GM12801 (cell line): ENCODE results near the gene ZNF619.

Experiments used
- TF ChIP-seq, protein P1 (sequence below): IDR thresholded peaks from one replicate; pipeline ENCODE4 v1.5.1; 2011; ENCODE audit warnings: control low read depth; ENCODE audit not compliant: insufficient read length; ENCODE audit errors: extremely low read depth

The ZNF619 gene

GRCh38 chr3:40504636-40505430 lies 27.9 kb downstream of the ZNF619 start:
- TF ChIP-seq, protein P1, sequence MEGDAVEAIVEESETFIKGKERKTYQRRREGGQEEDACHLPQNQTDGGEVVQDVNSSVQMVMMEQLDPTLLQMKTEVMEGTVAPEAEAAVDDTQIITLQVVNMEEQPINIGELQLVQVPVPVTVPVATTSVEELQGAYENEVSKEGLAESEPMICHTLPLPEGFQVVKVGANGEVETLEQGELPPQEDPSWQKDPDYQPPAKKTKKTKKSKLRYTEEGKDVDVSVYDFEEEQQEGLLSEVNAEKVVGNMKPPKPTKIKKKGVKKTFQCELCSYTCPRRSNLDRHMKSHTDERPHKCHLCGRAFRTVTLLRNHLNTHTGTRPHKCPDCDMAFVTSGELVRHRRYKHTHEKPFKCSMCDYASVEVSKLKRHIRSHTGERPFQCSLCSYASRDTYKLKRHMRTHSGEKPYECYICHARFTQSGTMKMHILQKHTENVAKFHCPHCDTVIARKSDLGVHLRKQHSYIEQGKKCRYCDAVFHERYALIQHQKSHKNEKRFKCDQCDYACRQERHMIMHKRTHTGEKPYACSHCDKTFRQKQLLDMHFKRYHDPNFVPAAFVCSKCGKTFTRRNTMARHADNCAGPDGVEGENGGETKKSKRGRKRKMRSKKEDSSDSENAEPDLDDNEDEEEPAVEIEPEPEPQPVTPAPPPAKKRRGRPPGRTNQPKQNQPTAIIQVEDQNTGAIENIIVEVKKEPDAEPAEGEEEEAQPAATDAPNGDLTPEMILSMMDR: no peak

DNA sequence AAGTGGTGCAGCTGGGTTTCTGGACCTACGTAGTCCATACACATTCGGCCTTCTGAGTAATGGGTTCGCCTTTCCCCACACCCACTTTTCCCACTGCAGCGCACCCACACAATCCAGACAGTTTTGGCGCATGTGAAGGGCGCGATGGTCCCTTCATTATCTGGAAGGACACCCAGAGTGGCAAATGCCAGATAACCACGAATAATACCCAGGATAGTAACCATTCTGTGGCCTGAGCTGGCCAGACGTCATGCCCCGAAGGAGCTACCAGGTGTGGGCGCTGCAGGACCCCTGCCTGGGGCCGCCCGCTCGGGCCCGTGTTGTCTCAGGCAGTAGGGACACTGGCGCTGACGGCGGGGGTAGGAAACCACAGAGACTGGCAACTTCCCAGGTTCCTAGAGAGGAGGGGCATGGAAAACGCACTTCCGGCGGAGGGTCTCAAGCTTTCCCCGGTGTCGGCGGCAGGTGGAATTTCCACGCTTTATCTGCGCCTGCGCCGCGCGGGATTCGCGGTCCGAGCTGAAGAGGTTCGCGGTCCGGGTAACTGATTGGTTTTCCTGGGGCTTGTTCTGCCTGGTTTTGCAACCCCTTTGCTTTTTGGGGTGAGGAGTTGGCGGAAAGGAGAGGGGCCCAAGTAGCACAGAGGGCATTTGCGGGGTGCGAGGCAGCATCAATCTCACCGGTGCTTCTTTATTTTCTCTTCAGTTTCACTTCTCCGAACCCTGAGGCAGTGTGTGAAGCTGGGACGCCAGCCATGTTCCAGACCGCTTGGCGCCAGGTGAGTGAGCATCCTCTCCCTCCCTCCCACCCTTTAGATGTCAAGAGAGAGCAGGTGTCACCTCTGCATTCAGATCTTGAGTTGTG lies 28.9 kb downstream of the ZNF619 start, which contains the start of gene ZNF620:
Gene ZNF620, plus strand, starts transcription at position 441 of the 864 bp plus-strand sequence. Its CDS starts 314 bp downstream, at position 755.
- TF ChIP-seq, protein P1: no peak

DNA sequence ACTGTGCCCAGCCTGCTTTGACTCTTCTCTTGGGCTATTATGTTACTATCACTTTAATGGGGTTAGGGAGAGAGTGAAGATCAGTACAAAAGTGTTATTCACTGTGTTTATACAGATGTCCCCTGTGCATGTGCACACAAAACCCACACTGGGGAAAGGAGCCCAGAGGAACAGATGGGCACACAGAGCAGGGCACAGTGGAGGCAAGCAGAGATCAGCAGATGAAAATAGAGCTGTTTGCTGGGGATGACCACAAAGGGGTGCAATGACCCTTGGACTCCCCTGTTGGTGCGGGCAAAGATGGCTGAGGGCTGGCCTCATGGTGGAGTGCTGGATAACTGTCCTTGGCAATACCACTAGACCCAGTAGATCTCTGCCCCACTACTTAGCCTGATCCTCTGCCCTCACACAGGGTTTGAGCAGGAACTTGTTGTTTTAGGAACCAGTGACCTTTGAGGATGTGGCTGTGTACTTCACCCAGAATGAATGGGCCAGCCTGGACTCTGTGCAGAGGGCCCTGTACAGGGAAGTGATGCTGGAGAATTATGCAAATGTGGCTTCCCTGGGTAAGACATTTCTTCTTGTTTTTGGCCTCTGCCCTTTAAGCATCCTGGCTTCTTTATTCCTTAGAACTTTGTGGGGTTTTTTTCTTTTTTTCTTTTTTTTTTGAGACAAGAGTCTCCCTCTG lies 34.3 kb downstream of the ZNF619 start:
- TF ChIP-seq, protein P1: no peak

DNA sequence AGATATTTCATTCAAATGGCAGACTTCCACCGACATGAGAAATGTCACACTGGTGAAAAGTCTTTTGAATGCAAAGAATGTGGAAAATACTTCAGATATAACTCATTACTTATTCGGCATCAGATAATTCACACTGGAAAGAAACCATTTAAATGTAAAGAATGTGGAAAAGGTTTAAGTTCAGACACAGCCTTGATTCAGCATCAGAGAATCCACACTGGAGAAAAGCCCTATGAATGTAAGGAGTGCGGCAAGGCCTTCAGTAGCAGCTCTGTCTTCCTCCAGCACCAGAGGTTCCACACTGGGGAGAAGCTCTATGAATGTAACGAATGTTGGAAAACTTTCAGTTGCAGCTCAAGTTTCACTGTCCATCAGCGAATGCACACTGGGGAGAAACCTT lies 39.3 kb downstream of the ZNF619 start:
- TF ChIP-seq, protein P1: no peak

DNA sequence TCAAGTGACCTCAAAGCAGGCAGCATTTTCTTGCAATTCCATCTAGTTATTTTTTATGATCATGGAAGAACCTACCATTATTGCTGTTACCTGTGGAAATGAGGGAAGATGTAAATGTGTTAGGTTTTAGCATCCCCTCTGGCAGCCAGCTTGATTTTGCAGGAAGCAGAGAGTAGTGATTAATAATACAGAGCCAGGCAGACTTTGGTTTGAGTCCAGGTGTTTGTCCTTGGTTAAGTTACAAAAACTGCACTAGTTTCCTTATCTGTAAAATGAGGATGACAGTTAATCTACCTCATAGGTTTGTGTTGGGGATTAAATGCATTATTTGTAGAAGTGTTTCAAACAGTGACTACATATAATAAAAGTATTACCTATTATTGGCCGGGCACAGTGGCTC lies 41.1 kb downstream of the ZNF619 start:
- TF ChIP-seq, protein P1: no peak

DNA sequence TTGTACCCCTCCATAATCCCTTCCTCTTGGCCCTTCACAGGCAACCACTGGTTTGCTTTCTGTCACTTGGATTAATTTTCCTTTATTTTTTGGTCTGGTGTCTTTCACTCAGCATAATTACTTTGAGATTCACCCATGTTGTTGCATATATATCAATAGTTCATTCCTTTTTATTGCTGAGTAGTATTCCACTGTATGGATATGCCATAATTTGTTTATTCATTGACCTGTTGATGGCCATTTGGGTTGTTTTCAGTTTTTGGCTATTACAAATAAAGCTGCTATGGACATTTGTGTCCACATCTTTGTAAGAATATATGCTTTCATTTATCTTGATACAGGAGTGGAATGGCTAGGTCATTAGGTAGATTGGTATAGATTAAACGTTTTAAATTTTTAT lies 41.9 kb downstream of the ZNF619 start:
- TF ChIP-seq, protein P1: no peak

GRCh38 chr3:40521254-40521653 lies 44.3 kb downstream of the ZNF619 start:
- TF ChIP-seq, protein P1: no peak
